Gastroesophageal sphincter (tissue), 4 donors: ENCODE measurements around the gene SPATA16. TPM values are rescaled to one million over a fixed set of nuclear protein-coding genes. Genes with fewer than 3 reads are reported as not detected.

ENCODE experiments used
- ATAC-seq: fragments of 150-250 bp; one replicate; pipeline ENCODE4 v1.9.1; 2016; ENCODE audit warnings: mild to moderate bottlenecking, moderate library complexity
- H3K27ac ChIP-seq, 4 donors: fragments of 200-600 bp; sonication (generic) in 3 of 4; 1 replicate in 3 of 4; 2 replicates in 1 of 4; pipeline ENCODE4 v1.5.1; 2016 to 2019
- H3K27me3 ChIP-seq: fragments of 200-600 bp; sonication (generic); one replicate; pipeline ENCODE4 v1.5.1; 2019
- H3K36me3 ChIP-seq, 2 donors: fragments of 200-600 bp; sonication (generic); one replicate each; pipeline ENCODE4 v1.5.1; 2019; ENCODE audit warnings: control low read depth in 1 of 2
- H3K4me1 ChIP-seq, 3 donors: fragments of 200-600 bp; sonication (generic); 1 replicate in 2 of 3; 2 replicates in 1 of 3; pipeline ENCODE4 v1.5.1; 2016 to 2019; ENCODE audit warnings: control low read depth in 2 of 3
- H3K4me3 ChIP-seq, 2 donors: fragments of 200-600 bp; sonication (generic); one replicate each; pipeline ENCODE4 v1.5.1; 2019; ENCODE audit warnings: mild to moderate bottlenecking in 1 of 2, moderate library complexity in 1 of 2
- H3K9me3 ChIP-seq, 3 donors: fragments of 200-600 bp; sonication (generic); one replicate each; pipeline ENCODE4 v1.5.1; 2017 to 2019; ENCODE audit warnings: control low read depth in 2 of 3
- CTCF ChIP-seq, 4 experiments: fragments of 200-600 bp in 2 of 4; fragments of 450-650 bp in 2 of 4; sonication (generic) in 1 of 4; IDR thresholded peaks; one replicate each; pipeline ENCODE4 v1.5.1; 2017 to 2019; ENCODE audit warnings: antibody characterized with exemption in 4 of 4, mild to moderate bottlenecking in 2 of 4, moderate library complexity in 2 of 4
- EP300 ChIP-seq: sonication (generic); formaldehyde crosslinking; IDR thresholded peaks from one replicate; pipeline ENCODE4 v1.6.1; 2017; ENCODE audit warnings: antibody characterized with exemption, mild to moderate bottlenecking
- POLR2A ChIP-seq, 2 donors: fragments of 450-650 bp; IDR thresholded peaks; one replicate each; pipeline ENCODE4 v1.6.1; 2017; ENCODE audit warnings: antibody characterized with exemption in 2 of 2, mild to moderate bottlenecking in 2 of 2, moderate library complexity in 1 of 2
- POLR2AphosphoS5 ChIP-seq: sonication (generic); formaldehyde crosslinking; IDR thresholded peaks from one replicate; pipeline ENCODE4 v1.6.1; 2017; ENCODE audit warnings: antibody characterized with exemption
- WGBS, 2 donors: methylation state at CpG; one replicate each; pipeline ENCODE4 v1.1.5; 2018; ENCODE audit warnings: low coverage in 1 of 2; 5-methylcytosine and 5-hydroxymethylcytosine counted together
- total RNA-seq, 4 donors: library from RNA; depleted of rRNA; stranded (reverse); fragments of >200 nt; gene quantifications; one replicate each; pipeline ENCODE4 v1.1.0, GENCODE V29; 2016

Gene SPATA16
- total RNA-seq, 4 donors from 2014 or later: not detected

- H3K4me1 ChIP-seq: no peaks in the 10 kb centered on the region
- H3K4me3 ChIP-seq: no peak overlapping the region
- TF ChIP-seq POLR2AphosphoS5 (no peak), EP300 (no peak), CTCF (IDR thresholded peaks at IDR 0.05) (no peak), POLR2A (IDR thresholded peaks at IDR 0.05) (no peak)
- no peak for ATAC-seq
- H3K27me3 ChIP-seq: no peaks in the 10 kb centered on the region
- no peaks in the 10 kb centered on the region for H3K36me3 ChIP-seq
- no peaks in the 10 kb centered on the region for H3K9me3 ChIP-seq
- no peak overlapping the region for H3K27ac ChIP-seq
- 89 to 90% methylated on average over 2 of the region's 2 CpGs for WGBS, 2 donors
Observed at GRCh38 chr3:172958565-172958964, 182.5 kb downstream of the SPATA16 start.

GRCh38 chr3:172953571-172953970, 187.5 kb downstream of the SPATA16 start:
- 60 to 90% methylated on average over 2 of the region's 2 CpGs for WGBS, 2 donors
- Histone ChIP-seq H3K27ac (no peak overlapping the region), H3K4me3 (no peak overlapping the region), H3K4me1 (no peaks in the 10 kb centered on the region), H3K27me3 (no peaks in the 10 kb centered on the region), H3K9me3 (no peaks in the 10 kb centered on the region), H3K36me3 (no peaks in the 10 kb centered on the region)
- no peak for ATAC-seq
- no peak for TF ChIP-seq CTCF (IDR thresholded peaks at IDR 0.05)
- no peak for TF ChIP-seq POLR2A (IDR thresholded peaks at IDR 0.05)
- no peak for TF ChIP-seq POLR2AphosphoS5
- no peak for TF ChIP-seq EP300

- no peaks in the 10 kb centered on the region for H3K36me3 ChIP-seq
- H3K4me3 ChIP-seq: no peak overlapping the region
- no peaks in the 10 kb centered on the region for H3K27me3 ChIP-seq
- 64 to 67% methylated on average over 2 of the region's 2 CpGs for WGBS, 2 donors
- no peak for ATAC-seq
- no peaks in the 10 kb centered on the region for H3K4me1 ChIP-seq
- H3K9me3 ChIP-seq: no peaks in the 10 kb centered on the region
- TF ChIP-seq POLR2A (IDR thresholded peaks at IDR 0.05) (no peak), POLR2AphosphoS5 (no peak), EP300 (no peak), CTCF (IDR thresholded peaks at IDR 0.05) (no peak)
- H3K27ac ChIP-seq: no peak overlapping the region
Observed at GRCh38 chr3:172951511-172951910, 189.5 kb downstream of the SPATA16 start.

- WGBS, 2 donors: no CpG with 5 or more reads among the region's 2 CpGs
- H3K36me3 ChIP-seq: no peaks in the 10 kb centered on the region
Observed at GRCh38 chr3:172946061-172946460, 195.0 kb downstream of the SPATA16 start.

More at GRCh38 chr3:172946061-172946460, 195.0 kb downstream of the SPATA16 start:
- Histone ChIP-seq H3K9me3 (no peaks in the 10 kb centered on the region), H3K4me3 (no peak overlapping the region), H3K27me3 (no peaks in the 10 kb centered on the region), H3K4me1 (no peaks in the 10 kb centered on the region), H3K27ac (no peak overlapping the region)
- TF ChIP-seq CTCF (IDR thresholded peaks at IDR 0.05): no peak
- no peak for TF ChIP-seq EP300
- no peak for TF ChIP-seq POLR2AphosphoS5
- TF ChIP-seq POLR2A (IDR thresholded peaks at IDR 0.05): no peak
- ATAC-seq: no peak
